Kidney glomerular epithelial cell (primary cell): ENCODE measurements around the gene BST1.

Experiments used
- DNase-seq: peaks from one replicate; lab custom pipeline; 2025; lab: John Stamatoyannopoulos, UW

BST1 gene

DNA sequence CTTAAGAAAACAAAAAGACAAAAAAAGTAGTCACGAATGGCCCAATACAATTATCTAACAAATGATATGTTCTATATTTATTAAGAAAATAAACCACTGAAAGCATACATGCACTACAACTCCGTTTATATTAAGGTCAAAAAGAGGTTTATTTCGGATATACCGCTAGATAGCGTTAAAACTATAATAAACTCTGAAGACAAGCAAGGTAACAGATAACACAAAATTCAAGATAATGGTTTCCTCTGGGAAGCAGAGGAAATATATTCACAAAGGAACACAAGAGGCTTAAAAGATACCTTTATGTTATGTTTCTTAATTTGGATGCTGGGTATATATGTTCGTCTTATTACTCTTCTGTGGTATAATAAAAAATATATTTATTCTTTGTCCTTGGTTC is 26.0 kb upstream of the BST1 start:
- no peak for DNase-seq

DNA sequence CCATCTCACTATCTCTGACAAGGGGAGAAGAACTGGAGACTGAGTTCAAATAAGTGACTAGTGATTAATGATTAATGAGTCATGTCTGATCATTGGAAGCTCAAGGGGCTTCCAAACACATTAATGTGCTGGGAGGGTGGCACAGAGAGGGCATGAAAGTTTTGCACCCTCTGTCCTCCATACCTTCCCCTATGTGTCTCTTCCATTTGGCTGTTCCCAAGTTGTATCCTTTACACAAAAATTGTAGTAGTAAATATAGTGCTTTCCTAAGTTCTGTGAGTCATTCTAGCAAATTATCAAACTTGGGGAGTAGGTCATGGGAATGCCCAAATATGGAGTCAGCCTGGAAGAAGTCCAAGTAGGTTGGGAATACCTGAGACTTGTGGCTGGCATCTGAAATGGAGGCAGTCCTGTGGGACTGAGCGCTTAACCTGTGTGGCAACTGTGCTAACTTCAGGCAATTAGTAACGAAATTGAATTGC is 25.3 kb upstream of the BST1 start:
- DNase-seq = peak; percentile 98

DNA sequence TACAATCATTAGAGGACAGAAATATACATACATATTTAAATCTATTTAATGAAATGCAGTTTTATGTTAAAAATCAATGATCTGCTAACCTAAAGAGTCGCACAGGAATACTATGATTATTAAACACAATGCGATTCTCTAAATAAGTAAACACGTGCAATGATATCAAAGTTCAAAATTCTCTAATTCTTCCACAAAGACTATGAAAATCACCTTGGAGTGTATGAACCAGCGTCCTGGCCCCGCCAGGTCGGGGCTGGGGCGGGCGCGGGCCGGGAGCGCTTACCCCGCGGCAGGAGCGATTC is 21.8 kb upstream of the BST1 start:
- no peak for DNase-seq

DNA sequence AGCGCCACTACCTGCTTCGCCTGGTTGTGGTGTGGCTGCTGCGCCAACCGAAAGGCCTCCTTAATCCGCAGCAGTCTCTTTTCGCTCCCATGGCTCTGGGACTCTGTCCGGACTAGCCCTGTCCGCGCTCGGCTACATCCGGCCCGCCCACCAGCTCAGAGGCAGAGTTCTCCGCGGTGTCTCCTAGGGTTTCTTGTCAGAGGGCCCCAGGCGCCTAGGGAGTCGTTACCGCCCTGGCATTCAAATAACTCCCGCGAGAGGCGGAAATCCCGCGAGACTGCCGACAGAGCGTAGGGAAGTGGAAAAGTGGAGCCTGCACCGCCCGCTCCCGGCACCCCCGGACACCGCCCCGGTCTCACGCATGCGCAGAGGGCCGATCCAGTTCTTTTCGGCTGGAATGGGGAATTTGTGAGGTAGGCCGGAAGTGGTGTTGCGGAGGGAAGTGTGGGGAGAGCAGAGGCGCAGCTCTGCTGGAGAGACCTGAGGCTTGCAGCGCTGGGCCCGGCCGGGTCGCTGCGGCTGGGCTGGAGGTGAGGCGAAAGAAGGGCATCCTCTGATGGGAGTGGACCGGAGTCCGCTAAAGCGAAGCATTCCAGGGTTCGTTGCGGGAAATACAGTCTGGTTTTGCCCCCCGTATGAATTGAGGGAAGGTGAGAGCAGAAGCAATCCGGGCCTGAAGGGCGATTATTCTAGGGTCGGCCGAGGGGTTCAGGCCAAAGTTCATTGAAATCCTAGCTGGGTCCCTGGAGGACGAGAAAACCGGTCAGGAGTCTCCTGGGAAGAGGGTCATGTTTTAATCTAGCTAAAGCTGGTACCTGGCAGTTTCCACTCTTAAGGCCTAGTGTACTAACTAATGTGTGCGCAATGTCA is 21.3 kb upstream of the BST1 start, which contains the start of gene FAM200B:
Gene FAM200B, plus strand, starts transcription at position 456 of the 870 bp plus-strand sequence. CDS start 5,151 bp downstream, outside the sequence.
- peak; percentile 96 for DNase-seq

DNA sequence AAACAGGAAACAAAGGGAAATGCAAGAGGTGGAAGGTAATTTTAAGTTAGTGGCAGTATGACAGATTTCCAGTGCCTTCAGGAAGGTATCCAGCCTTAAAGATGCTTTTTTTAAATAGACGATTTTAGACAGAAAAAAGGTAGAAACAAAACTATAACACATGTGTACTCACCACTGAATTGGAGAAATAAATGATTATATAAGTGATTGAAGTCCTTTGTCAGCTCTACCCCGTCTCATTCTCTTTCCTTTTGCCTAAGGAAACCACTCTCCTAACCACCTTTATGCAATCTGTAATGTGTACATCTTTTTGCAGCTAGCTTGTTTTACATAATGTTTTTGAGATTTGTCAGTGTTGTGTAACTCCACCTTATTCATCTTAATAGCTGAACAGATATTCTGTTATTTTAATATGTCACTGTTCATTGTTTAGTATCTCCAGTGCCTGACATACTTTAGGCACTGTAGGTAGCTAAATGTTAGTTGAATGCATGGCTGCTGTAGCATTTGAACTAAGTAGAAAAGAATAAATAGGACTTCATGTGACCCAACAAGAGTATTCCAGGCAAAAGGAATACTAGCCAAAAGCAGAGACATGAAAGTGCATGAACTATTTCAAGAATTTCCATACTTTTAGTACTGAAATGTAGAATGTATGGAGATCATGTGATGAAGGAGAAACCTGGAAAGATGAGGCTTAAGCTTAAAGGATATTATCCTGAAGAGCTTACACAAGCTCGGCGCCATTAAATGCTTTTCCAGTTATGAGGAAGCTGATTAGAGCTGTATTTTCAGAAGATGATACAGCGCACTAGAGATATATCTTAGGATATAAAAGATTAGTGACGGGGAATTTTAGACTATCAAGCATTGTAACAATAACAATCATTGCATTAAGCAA is 20.4 kb upstream of the BST1 start:
- DNase-seq = peak; percentile 32

DNA sequence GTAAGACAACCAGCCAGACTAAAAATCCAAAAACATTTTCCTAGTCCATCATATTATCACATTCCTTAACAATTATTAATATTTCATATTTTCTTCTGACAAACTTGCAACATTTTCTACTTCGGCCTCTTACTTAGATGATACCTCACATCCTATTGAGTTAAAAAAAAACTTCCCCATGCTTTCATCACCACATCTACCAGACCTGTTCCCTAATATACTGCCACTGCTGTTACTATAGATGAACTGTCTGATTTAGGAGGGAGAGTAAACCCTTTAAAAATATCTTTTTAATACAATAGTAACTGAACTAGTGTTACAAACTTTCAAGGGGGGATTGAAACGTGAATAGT is 19.7 kb upstream of the BST1 start:
- no peak for DNase-seq

DNA sequence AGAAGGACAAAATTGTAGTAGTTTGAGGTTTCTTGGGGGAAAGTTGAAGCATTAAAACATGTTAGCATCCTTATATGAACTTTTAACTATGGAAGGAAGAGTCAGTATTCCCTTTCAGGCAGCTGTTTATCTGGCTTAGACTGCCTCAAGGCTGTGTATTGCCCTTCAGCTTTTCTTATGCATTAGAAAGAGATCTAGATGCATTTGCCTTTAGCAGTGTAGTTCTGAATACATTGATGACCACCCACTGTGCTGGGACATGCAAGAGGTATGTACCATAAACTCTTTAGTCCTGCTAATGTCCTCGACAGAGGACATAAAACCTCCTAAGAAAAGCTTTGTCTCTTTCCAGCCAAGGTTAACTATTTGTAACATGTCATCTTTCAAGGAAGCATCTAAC is 18.4 kb upstream of the BST1 start:
- DNase-seq = no peak

DNA sequence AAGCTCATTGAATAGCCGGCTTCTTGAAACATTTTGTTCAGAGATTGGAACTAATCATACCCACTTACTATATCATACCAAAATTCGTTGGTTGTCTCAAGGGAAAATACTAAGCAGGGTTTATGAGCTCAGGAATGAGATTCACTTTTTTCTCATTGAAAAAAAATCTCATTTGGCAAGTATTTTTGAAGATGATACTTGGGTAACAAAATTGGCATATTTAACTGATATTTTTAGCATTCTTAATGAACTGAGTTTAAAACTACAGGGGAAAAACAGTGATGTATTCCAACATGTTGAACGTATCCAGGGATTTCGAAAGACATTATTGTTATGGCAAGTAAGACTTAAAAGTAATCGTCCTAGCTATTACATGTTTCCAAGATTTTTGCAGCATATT is 14.8 kb upstream of the BST1 start:
- no peak for DNase-seq

DNA sequence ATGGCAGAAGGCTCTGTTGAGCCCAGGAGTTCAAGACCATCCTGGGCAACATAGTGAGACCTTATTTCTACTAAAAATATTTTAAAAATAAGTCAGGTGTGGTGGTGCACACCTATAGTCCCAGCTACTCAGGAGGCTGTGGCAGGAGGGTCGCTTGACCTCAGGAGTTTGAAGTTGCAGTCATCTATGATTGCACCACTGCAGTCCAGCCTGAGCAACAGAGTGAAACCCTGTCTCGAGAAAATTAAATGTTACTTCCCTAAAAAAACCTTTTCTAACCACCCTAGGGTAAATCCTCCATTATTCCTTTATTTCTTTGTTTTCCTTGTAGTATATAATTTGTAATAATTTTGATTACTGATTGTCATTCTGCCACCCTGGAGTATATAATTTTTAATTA is 13.3 kb upstream of the BST1 start:
- peak; percentile 19 for DNase-seq

DNA sequence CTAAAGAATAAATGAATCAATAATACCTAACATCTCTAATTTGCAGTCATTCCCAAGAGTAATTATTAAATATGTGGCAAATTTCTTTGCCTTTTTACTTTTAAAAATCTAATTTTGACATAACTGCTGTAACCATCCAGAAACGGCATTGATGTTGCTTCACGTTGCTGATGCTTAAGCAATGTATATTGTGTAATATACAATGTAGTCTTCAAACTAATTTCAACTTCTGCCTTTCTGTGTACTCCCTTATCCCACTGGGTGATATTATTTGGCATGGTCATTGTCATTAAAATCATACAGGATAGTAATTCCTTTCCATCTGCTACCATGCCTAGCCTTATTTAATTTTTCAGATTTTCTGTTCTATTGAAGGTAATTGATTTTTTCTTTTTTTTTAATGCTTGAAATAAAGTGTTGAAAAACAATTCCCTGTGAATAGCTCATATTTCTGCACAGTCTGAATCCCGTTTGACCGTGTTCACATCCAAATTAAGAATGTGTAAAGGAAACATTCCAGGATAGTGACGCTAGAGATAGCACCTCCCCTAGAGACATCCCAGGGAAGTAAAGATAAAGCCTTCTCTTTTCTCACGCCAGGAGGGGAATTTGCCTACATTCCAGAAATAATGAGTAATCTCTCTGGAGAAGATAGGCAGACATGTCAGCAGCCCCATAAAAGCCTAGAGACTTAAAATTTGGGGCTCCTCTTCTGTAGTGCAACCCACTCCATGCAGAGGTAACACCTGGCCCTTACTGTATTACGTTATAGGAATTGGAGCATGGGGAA is 12.7 kb upstream of the BST1 start:
- DNase-seq = peak; percentile 94

DNA sequence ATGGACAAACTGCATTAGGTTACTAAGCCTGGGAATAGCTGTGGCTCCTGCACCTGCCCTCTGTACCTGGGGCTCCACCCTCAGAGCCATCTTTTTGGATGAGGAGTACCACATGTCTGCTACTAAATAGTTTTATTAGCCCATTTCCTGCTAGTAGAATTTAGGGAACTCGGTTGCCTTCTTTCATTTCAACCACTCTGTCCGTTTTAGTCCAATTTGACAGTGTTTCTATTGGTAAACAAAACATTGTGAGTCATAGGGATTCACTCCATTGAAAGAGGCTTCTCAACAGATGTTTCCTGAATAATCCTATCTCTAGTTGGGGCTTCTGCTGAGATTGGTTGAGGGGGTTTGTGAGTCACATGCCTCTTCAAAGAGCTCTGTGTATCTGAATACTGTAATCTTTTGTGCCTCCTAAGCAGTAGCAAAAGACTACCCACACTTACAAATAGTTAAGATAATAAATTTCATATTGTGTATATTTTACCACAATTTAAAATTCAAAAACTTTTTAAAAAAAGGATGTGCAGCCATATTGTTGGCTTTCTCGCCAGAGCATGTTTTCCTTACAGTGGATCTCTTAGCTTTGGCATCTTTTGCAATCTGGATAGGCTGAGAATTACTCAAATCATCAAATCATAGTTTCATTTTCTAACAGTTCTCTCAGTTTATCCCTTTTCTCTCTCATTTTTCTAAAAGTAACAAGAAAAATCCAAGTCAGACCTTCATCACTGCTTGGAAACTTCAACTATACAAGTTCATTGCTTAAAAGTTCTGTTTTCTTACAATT is 11.3 kb upstream of the BST1 start:
- peak; percentile 44 for DNase-seq

DNA sequence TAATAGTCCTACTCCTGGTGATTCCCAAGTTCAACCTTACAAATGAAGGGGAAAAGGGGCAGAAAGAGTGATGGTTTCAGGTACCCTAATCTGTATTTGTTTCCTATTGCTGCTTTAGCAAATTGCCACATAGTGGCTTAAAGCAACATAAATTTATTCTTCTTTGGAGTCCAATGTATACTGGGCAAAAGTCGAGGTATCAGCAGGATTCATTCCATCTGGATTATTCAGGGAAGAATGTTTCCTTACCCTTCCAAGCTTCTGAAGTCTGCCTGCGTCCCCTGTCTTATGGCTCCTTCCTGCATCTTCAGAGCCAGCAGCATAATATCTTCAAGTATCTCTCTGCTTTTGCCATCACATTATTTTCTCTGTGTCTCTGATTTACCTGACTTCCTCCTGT is 10.3 kb upstream of the BST1 start:
- DNase-seq = no peak

DNA sequence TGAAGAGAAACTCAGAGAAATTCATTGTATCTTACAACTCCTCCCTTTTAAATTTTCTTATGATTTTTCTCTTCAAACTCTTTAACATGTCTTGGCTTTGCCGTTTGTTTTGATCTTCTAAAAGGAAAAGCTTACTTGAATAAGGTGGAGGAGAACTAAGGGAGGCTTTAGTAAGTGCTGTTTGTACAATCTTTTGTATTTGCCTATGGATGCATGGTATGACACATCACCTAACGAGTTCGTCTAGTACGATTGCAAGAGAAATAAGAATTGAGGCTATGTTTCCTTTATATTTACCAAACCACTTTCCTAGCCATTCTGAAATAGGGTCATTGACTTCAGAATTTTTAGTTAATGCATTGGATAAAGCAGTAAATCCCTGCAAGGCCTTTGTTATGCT is 8.4 kb upstream of the BST1 start:
- no peak for DNase-seq

DNA sequence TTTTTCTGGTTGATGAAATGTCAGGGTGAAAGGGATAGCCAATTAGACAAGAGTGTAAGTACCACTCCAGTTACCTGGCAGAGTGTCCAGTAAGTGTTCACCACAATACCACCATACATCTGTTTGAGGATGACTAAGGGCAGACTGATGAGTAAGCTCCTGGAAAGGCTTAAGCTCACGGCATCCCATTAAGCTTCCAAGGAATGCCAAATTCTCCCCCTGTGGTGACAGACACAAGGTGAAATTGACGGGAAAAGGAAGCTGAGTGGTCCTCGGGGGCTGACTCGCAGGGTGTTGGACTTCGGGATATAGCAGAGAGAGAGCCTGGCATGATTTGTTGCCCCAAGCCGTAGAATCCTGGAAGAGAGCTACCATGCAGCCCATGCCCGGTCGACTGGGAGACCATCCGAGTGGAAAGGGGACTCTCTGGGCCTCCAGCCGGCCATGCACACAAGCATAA is 7.6 kb upstream of the BST1 start:
- DNase-seq = peak; percentile 97

DNA sequence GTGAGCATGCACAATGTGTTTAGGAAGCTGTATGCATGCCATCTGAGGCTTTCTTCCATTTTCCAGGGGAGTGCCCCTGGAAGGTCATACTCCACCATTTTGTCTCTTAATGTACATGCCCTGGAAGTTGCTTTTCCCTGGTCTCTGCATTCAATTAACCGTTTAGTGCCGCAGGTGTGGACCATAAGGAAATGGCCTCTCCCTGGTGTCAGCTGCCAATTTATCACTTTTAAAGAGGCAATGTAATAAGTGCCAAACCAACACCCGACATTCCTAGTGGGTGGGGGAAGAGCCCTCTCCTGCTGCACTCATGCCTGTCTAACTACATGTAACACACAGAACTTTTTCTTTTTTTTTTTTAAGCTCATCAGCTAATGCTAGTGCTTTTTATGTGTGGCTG is 7.1 kb upstream of the BST1 start:
- no peak for DNase-seq

DNA sequence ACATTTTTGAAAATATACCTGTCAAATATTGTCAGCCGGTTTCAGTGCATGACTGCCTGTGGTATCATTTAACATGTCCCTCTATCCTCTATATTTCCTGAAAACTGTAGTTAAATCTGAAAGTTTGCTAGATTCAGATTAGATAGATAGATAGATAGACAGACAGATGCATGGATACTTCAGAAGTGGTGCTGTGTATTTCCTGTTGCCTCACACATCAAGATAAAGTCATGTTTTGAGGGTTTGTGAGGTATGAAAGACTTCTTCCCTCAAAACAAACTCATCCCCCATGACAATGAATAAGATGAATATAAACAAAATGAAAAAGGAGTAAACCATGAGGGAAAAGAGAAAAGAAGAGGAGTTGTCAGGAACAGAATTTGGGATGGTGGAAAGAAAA is 6.0 kb upstream of the BST1 start:
- no peak for DNase-seq

DNA sequence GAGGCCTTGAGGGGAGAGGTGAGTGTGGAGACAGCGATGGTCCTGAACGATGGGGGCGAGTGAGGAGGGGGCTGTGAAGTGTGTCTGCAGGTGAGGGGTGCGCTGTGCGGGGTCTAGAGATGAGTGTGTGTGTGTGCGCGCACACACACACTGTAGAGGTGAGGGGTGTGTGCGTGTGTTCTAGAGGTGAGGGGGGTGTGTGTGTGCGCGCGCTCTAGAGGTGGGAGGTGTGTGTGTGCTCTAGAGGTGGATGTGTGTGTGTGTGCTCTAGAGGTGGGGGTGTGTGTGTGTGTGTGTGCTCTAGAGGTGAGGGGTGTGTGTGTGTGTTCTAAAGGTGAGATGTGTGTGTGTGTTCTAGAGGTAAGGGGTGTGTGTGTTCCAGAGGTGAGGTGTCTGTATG is 574 bp downstream of the BST1 start:
- DNase-seq = no peak

DNA sequence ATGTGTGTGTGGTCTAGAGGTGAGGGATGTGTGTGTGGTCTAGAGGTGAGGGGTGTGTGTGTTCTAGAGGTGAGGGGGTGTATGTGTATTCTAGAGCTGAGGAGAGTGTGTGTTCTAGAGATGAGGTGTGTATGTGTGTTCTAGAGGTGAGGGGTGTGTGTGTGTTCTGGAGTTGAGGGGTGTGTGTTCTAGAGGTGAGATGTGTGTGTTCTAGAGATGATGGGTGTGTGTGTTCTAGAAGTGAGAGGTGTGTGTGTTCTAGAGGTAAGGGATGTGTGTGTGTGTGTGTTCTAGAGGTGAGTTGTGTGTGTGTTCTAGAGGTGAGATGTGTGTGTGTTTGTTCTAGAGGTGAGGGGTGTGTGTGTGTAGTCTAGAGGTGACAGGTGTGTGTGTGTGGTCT is 1.3 kb downstream of the BST1 start:
- no peak for DNase-seq

DNA sequence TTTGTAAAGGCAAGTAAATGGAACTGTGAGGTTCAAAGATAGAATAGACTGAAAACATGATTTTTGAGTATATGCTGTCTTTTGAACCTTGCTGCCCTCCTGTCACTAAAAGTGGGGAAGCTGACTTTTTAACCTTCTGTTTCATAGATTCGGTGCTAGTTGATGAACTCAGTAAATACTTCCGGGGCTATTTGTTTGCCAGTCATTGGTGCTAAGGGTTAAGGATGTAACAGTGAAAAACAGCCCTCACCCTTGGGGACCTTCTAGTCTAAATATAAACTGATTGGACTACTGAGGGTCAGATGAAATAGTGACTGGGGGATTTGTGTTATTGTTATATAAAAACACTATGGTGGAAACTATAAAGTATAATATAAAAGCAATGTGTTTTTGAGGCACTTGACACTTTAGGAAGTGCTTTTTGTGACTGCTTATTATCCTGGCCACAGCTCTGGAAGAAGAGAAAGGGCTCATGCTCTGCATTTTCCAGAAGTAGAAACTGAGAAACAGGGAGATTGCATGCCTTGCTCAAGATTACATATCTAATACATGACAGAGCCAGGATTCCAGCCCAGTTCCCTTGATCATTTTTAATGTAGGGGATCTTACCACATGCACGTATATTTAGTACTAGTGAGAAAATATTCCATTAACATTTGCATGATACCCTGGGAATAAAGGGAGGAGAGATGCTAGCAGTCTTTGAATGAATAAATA is 3.9 kb downstream of the BST1 start:
- no peak for DNase-seq

DNA sequence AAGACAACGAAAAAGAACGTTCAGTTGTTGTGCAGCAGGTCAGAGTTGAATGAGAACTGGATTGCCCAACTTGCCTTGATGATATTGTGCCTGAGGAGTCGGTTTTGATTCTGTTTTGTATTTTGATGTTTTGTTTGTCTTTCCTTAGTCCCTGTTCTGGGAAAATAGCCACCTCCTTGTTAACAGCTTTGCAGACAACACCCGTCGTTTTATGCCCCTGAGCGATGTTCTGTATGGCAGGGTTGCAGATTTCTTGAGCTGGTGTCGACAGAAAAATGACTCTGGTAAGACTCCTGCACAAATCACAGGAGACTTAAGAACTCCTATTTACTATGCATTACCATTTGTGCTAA is 4.5 kb downstream of the BST1 start:
- no peak for DNase-seq

DNA sequence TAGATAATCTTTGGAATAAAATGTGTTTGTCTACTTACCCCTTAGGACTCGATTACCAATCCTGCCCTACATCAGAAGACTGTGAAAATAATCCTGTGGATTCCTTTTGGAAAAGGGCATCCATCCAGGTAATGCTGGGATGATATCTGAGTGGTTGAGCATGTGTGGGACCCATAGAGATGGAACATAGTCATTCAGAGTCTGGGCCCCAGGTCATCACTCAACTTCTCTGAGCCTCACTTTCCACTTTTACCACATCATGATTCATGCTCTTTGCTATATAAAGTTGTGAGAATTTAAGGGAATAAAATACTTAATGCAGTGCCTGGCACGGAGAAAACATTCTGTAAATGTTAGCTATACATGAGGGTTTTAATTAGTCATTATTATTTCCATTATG is 8.9 kb downstream of the BST1 start:
- DNase-seq = no peak
